PC-9 (cell line): ENCODE data around the gene STAP2. TPM values are rescaled to one million over a fixed set of nuclear protein-coding genes. Genes with fewer than 3 reads are reported as not detected.

Source experiments
- BruUV-seq: library from RNA; stranded (reverse); fragments of 400-500 nt; replicated peaks from 2 replicates; lab custom pipeline; 2021; lab: Mats Ljungman, UMichigan
- CTCF ChIA-PET: fragments of 300-600 bp; sonication (Branson Sonifier 250); formaldehyde crosslinking; loops from one replicate; lab custom pipeline; 2022; ENCODE audit warnings: antibody characterized with exemption; lab: Charles Lee
- POLR2A ChIA-PET: fragments of 300-600 bp; sonication (Branson Sonifier 250); formaldehyde crosslinking; loops from one replicate; lab custom pipeline; 2022; ENCODE audit warnings: antibody characterized with exemption; ENCODE audit not compliant: unreplicated experiment; lab: Charles Lee
- DNase-seq, 2 experiments: peaks; one replicate each; pipeline versions ENCODE4 v3.0.0 to v3.0.0-alpha.2; 2015 to 2022; ENCODE audit warnings: mixed read lengths in 1 of 2
- H2AFZ ChIP-seq: fragments of 200-600 bp; sonication (generic); 2 replicates; pipeline ENCODE4 v1.8.1; 2017; ENCODE audit warnings: antibody characterized with exemption
- H3F3A ChIP-seq: fragments of 200-600 bp; sonication (generic); 2 replicates; pipeline ENCODE4 v1.8.1; 2017; ENCODE audit warnings: antibody characterized with exemption, mild to moderate bottlenecking, low read depth; ENCODE audit not compliant: insufficient read depth
- H3K27ac ChIP-seq: fragments of 200-600 bp; sonication (generic); 2 replicates; pipeline ENCODE4 v1.6.1; 2016; ENCODE audit warnings: mixed run types
- H3K27me3 ChIP-seq: fragments of 200-600 bp; sonication (generic); 2 replicates; pipeline ENCODE4 v1.6.1; 2016; ENCODE audit warnings: low read depth, mixed run types; ENCODE audit not compliant: insufficient read depth
- H3K36me3 ChIP-seq: fragments of 200-600 bp; sonication (generic); 2 replicates; pipeline ENCODE4 v1.6.1; 2016; ENCODE audit warnings: low read depth, mixed run types
- H3K4me1 ChIP-seq: fragments of 200-600 bp; sonication (generic); replicated peaks from 2 replicates; pipeline ENCODE4 v1.6.1; 2016; ENCODE audit warnings: mixed run types; ENCODE audit not compliant: insufficient read depth
- H3K4me2 ChIP-seq: fragments of 200-600 bp; sonication (generic); 2 replicates; pipeline ENCODE4 v1.6.1; 2017; ENCODE audit warnings: mixed run types
- H3K4me3 ChIP-seq: fragments of 200-600 bp; sonication (generic); 2 replicates; pipeline ENCODE4 v1.6.1; 2016; ENCODE audit warnings: mixed run types
- H3K79me2 ChIP-seq: fragments of 200-600 bp; sonication (generic); 2 replicates; pipeline ENCODE4 v1.6.1; 2017; ENCODE audit warnings: low read depth, mixed run types
- H3K9me2 ChIP-seq: fragments of 200-600 bp; sonication (generic); 2 replicates; pipeline ENCODE4 v1.8.1; 2017; ENCODE audit warnings: mild to moderate bottlenecking; ENCODE audit not compliant: insufficient read depth
- H3K9me3 ChIP-seq: fragments of 200-600 bp; sonication (generic); 2 replicates; pipeline ENCODE4 v1.8.1; 2016; ENCODE audit warnings: low read depth; ENCODE audit not compliant: insufficient read depth
- H4K20me1 ChIP-seq: fragments of 200-600 bp; sonication (generic); 2 replicates; pipeline ENCODE4 v1.8.1; 2017; ENCODE audit not compliant: insufficient read depth
- CTCF ChIP-seq: fragments of 200-600 bp; sonication (generic); conservative IDR thresholded peaks from 2 replicates; pipeline ENCODE4 v1.6.1; 2017; ENCODE audit warnings: mixed run types, antibody characterized with exemption, mild to moderate bottlenecking, moderate library complexity
- EZH2 ChIP-seq: fragments of 200-600 bp; sonication (generic); IDR thresholded peaks from 2 replicates; pipeline ENCODE4 v1.8.0; 2017; ENCODE audit warnings: antibody characterized with exemption, low read depth
- intact Hi-C: fragments of 100-400 bp; cut with micrococcal nuclease; formaldehyde crosslinking; loops from one replicate; pipeline ENCODE4 v1.10.0; 2022; ENCODE audit not compliant: unreplicated experiment
- total RNA-seq: library from RNA; stranded (reverse); gene quantifications from 2 replicates; pipeline ENCODE4 v1.2.3, GENCODE V29; 2021

Gene STAP2
- total RNA-seq, 1 experiment from 2014 or later, result 29.8 TPM

DNA sequence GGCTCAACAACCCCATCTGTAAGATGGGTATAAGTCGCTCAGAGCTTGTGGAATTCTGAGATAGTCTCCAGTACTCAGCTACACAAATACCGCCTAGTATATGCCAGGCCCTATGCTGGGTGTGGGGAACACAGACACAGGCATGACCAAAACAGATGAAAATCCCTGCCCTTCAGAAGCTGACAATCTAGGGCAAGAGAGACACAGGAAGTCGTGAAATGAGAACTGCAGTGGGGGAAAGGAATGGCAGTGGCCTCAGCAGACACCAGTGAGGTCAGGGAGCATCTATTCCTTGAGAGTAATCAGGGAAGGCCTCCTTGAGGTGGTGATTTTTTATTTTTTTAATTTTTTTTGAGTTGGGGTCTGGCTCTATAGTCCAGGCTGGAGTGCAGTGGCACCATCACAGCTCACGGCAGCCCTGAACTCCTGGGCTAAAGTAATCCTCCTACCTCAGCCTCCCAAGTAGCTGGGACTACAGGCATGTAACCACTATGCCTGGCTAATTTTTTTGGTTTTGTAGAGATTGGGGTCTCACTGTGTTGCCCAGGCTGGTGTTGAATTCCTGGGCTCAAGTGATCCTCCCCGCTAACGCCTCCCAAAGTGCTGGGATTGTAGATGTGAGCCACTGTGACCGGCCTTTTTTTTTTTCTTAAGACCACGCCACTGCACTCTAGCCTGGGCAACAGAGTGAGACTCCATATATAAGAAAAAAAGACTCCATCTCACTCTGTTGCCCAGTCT is 39.6 kb downstream of the STAP2 start:
- Histone ChIP-seq H3K27ac (no peak overlapping the region), H3K36me3 (no peaks in the 10 kb centered on the region), H4K20me1 (no peaks in the 10 kb centered on the region), H3K4me2 (no peak overlapping the region), H3K79me2 (no peaks in the 10 kb centered on the region), H3K9me3 (no peaks in the 10 kb centered on the region), H3K4me1 (no peaks in the 10 kb centered on the region), H3K4me3 (no peak overlapping the region), H3K27me3 (no peaks in the 10 kb centered on the region), H3K9me2 (no peaks in the 10 kb centered on the region), H2AFZ (no peak overlapping the region), H3F3A (no peaks in the 10 kb centered on the region)
- ChIA-PET POLR2A (no interaction called here), CTCF (no interaction called here)
- no TSS peak for BruUV-seq
- no peak for TF ChIP-seq CTCF
- no peak for TF ChIP-seq EZH2
- DNase-seq, result no peak
- intact Hi-C loops, result no loop called here

- Histone ChIP-seq H2AFZ (no peak overlapping the region), H3K4me1 (no peaks in the 10 kb centered on the region), H3K4me2 (no peak overlapping the region), H3K27me3 (no peaks in the 10 kb centered on the region), H4K20me1 (no peaks in the 10 kb centered on the region), H3K9me2 (no peaks in the 10 kb centered on the region), H3F3A (no peaks in the 10 kb centered on the region), H3K79me2 (no peaks in the 10 kb centered on the region), H3K4me3 (no peak overlapping the region), H3K36me3 (no peaks in the 10 kb centered on the region), H3K27ac (no peak overlapping the region), H3K9me3 (no peaks in the 10 kb centered on the region)
- DNase-seq, result no peak
- TF ChIP-seq CTCF, result no peak
- no peak for TF ChIP-seq EZH2
- intact Hi-C loops, result no loop called here
- CTCF ChIA-PET, result no interaction called here
- POLR2A ChIA-PET, result interaction anchor here (0.7 kb wide), 1 partner anchor 255 kb away, joined by 26 read pairs; no protein-coding TSS in a partner anchor
- BruUV-seq, result no TSS peak
These were observed 40.5 kb downstream of the STAP2 start for GRCh38 chr19:4297901-4298809.

DNA sequence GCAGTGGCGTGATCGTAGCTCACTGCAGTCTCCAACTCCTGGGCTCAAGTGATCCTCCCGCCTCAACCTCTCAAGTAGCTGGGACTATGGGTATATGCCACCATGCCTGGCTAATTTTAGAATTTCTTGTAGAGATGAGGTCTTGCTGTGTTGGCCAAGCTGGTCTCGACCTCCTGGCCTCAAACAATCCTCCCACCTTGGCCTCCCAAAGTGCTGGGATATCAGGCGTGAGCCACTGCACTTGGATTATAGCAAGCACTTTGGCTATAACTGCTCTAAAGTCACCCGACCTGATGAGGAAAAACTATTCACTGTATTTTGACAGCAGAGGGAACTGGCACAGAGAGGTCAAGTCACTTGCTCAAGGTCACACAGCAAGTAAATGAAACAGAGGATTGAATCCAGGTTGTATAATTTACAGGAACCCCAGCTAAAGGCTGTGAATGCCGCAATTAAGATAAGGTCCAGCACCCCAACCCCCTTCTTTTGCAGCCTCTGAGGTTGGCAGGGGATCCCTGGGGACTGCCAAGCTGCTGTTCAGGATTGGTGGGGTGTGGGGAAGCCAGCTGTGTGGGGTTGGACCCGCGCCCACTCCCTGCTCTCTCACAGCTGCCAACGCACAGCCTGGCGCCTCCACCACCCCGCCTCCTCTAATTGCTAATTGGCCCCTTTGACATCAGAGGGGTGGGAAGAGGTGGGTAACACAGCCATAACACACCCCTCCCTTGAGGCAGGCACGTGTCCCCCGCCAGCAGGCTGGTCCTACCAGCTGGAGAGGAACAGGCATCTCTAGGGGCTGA is 42.5 kb downstream of the STAP2 start:
- TF ChIP-seq EZH2, result no peak
- TF ChIP-seq CTCF, result no peak

More for the DNA sequence above, 42.5 kb downstream of the STAP2 start:
- DNase-seq, result no peak
- Histone ChIP-seq H3K4me2 (no peak overlapping the region), H3K9me3 (no peaks in the 10 kb centered on the region), H3K27ac (no peak overlapping the region), H3K4me3 (no peak overlapping the region), H4K20me1 (no peaks in the 10 kb centered on the region), H3K36me3 (no peaks in the 10 kb centered on the region), H3K9me2 (no peaks in the 10 kb centered on the region), H3F3A (no peaks in the 10 kb centered on the region), H3K79me2 (no peaks in the 10 kb centered on the region), H3K27me3 (no peaks in the 10 kb centered on the region), H3K4me1 (no peaks in the 10 kb centered on the region), H2AFZ (no peak overlapping the region)
- ChIA-PET POLR2A (no interaction called here), CTCF (no interaction called here)
- intact Hi-C loops, result no loop called here
- BruUV-seq, result no TSS peak
